GM18505 (cell line): Measurements from ENCODE around the gene RIBC2.

Experiments used
- ATAC-seq: cut with Tn5 transposase; IDR thresholded peaks from one replicate; pipeline ENCODE4 v1.9.1; 2021; ENCODE audit not compliant: unreplicated experiment
- POLR2A ChIP-seq: IDR thresholded peaks from 4 replicates; pipeline ENCODE4 v1.6.1; 2011; ENCODE audit warnings: borderline replicate concordance; ENCODE audit not compliant: insufficient read depth, insufficient read length; ENCODE audit errors: extremely low read depth

RIBC2 gene

GRCh38 chr22:45477366-45478107, 64.0 kb downstream of the RIBC2 start:
- TF ChIP-seq POLR2A: no peak
- ATAC-seq: no peak

DNA sequence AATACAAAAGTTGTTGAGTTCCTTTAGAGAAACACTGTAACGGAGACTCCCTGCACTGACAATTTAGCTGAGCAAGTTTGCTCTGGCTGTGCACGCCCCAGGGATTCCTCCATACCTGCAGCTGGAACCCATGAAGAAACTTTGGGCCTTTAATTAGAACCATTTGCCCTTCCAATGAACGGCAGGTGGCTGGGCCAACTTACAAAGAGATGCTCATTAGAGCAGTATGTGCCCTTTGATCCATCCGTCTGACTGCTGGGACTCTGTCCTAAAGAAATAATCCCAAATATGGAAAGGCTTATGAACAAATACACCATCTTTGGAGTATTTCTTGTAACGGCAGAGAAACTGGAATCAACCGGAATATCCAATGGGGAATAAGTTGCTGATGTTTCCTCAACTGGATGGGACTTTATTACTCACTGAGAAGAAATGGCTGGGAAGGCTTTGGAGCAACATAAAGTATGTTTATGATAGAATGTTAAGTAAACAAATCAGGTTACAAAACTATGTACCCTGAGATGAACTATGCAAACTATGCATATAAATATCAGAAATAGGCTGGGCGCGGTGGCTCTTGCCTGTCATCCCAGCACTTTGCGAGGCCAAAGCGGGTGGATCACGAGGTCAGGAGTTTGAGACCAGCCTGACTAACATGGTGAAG, 64.7 kb downstream of the RIBC2 start:
- no peak for TF ChIP-seq POLR2A
- no peak for ATAC-seq

DNA sequence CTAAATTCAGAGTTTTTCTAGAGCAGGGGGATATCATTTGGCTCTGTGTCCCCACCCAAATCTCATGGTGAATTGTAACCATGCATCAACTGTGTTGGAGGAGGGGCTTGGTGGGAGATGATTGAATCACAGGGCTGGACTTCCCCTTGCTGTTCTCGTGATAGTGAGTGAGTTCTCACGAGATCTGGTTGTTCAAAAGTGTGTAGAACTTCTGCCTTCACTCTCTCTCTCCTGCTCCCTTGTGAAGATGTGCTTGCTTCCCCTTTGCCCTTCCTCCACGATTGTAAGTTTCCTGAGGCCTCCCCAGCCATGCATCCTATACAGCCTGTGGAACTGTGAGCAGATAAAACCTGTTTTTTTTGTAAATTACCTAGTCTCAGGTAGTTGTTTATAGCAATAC, 67.2 kb downstream of the RIBC2 start:
- no peak for ATAC-seq
- no peak for TF ChIP-seq POLR2A

DNA sequence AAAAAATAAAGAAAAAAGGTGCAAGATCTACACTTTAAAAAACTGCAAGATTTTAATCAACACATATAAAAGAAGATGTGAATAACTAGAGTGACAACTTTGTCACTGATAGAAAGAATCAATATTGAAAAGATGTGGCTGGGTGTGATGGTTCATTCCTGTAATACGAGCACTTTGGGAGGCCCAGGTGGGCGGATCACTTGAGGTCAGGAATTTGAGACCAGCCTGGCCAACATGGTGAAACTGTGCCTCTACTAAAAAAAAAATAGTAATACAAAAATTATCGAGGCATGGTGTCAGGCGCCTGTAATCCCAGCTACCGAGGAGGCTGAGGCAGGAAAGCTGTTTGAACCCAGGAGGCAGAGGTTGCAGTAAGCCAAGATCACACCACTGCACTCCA, 68.2 kb downstream of the RIBC2 start:
- TF ChIP-seq POLR2A: no peak
- no peak for ATAC-seq
